HEK293 (cell line): ENCODE measurements around the gene ZNF524.
A peak's percentile ranks its signal among the peaks of the same experiment; 100 is the strongest.

Source experiments
- CTCF ChIP-seq: fragments of 450-650 bp; formaldehyde crosslinking; IDR thresholded peaks from 2 replicates; pipeline ENCODE4 v1.5.1; 2016; ENCODE audit warnings: missing biosample characterization, missing genetic modification characterization
- GLIS2 ChIP-seq: fragments of 450-650 bp; formaldehyde crosslinking; IDR thresholded peaks from 2 replicates; pipeline ENCODE4 v1.5.1; 2016; ENCODE audit warnings: missing biosample characterization, missing genetic modification characterization
- HOXD13 ChIP-seq: sonication (generic); formaldehyde crosslinking; IDR thresholded peaks from 2 replicates; pipeline ENCODE4 v1.8.0; 2022; ENCODE audit warnings: missing genetic modification reagents, borderline replicate concordance
- KLF1 ChIP-seq: fragments of 450-650 bp; formaldehyde crosslinking; IDR thresholded peaks from 2 replicates; pipeline ENCODE4 v1.5.1; 2016; ENCODE audit warnings: missing biosample characterization, missing genetic modification characterization
- KLF8 ChIP-seq: fragments of 450-650 bp; formaldehyde crosslinking; IDR thresholded peaks from 2 replicates; pipeline ENCODE4 v1.5.1; 2016; ENCODE audit warnings: missing biosample characterization, missing genetic modification characterization
- SP3 ChIP-seq: fragments of 450-650 bp; formaldehyde crosslinking; IDR thresholded peaks from 2 replicates; pipeline ENCODE4 v1.5.1; 2016; ENCODE audit warnings: missing biosample characterization, missing genetic modification characterization
- YY1 ChIP-seq: fragments of 450-650 bp; formaldehyde crosslinking; IDR thresholded peaks from 2 replicates; pipeline ENCODE4 v1.5.1; 2018; ENCODE audit warnings: missing biosample characterization, missing genetic modification characterization
- YY2 ChIP-seq: fragments of 450-650 bp; formaldehyde crosslinking; IDR thresholded peaks from 2 replicates; pipeline ENCODE4 v1.5.1; 2016; ENCODE audit warnings: missing biosample characterization, missing genetic modification characterization
- ZBTB11 ChIP-seq: fragments of 450-650 bp; formaldehyde crosslinking; conservative IDR thresholded peaks from 2 replicates; pipeline ENCODE4 v1.5.1; 2016; ENCODE audit warnings: low read depth, missing biosample characterization, missing genetic modification characterization
- ZBTB20 ChIP-seq: fragments of 450-650 bp; formaldehyde crosslinking; IDR thresholded peaks from 2 replicates; pipeline ENCODE4 v1.5.1; 2016; ENCODE audit warnings: missing biosample characterization, missing genetic modification characterization
- ZBTB48 ChIP-seq: fragments of 450-650 bp; formaldehyde crosslinking; IDR thresholded peaks from 2 replicates; pipeline ENCODE4 v1.5.1; 2016; ENCODE audit warnings: missing biosample characterization, missing genetic modification characterization
- ZFP69B ChIP-seq: fragments of 450-650 bp; formaldehyde crosslinking; IDR thresholded peaks from 2 replicates; pipeline ENCODE4 v1.5.1; 2016; ENCODE audit warnings: missing biosample characterization, missing genetic modification characterization
- ZNF248 ChIP-seq: fragments of 450-650 bp; formaldehyde crosslinking; IDR thresholded peaks from 2 replicates; pipeline ENCODE4 v1.5.1; 2017; ENCODE audit warnings: missing biosample characterization, missing genetic modification characterization
- ZNF350 ChIP-seq: fragments of 450-650 bp; formaldehyde crosslinking; IDR thresholded peaks from 2 replicates; pipeline ENCODE4 v1.5.0; 2017; ENCODE audit warnings: missing biosample characterization, mild to moderate bottlenecking, missing genetic modification characterization
- ZNF362 ChIP-seq: fragments of 450-650 bp; formaldehyde crosslinking; IDR thresholded peaks from 2 replicates; pipeline ENCODE4 v1.5.1; 2016; ENCODE audit warnings: missing biosample characterization, missing genetic modification characterization
- ZNF398 ChIP-seq: fragments of 450-650 bp; formaldehyde crosslinking; IDR thresholded peaks from 2 replicates; pipeline ENCODE4 v1.5.1; 2017; ENCODE audit warnings: missing biosample characterization, missing genetic modification characterization
- ZNF449 ChIP-seq: fragments of 450-650 bp; formaldehyde crosslinking; IDR thresholded peaks from 2 replicates; pipeline ENCODE4 v1.5.1; 2017; ENCODE audit warnings: missing biosample characterization, mild to moderate bottlenecking, missing genetic modification characterization, moderate library complexity
- ZNF561 ChIP-seq: fragments of 450-650 bp; IDR thresholded peaks from 2 replicates; pipeline ENCODE4 v1.5.1; 2018; ENCODE audit warnings: missing biosample characterization, missing genetic modification characterization, borderline replicate concordance
- ZNF580 ChIP-seq: fragments of 450-650 bp; formaldehyde crosslinking; IDR thresholded peaks from 2 replicates; pipeline ENCODE4 v1.5.1; 2016; ENCODE audit warnings: missing biosample characterization, missing genetic modification characterization
- ZNF610 ChIP-seq: fragments of 450-650 bp; formaldehyde crosslinking; IDR thresholded peaks from 2 replicates; pipeline ENCODE4 v1.5.1; 2016; ENCODE audit warnings: missing biosample characterization, missing genetic modification characterization, borderline replicate concordance
- ZNF639 ChIP-seq: fragments of 450-650 bp; formaldehyde crosslinking; IDR thresholded peaks from 2 replicates; pipeline ENCODE4 v1.5.1; 2016; ENCODE audit warnings: missing biosample characterization, missing genetic modification characterization
- ZNF670 ChIP-seq: fragments of 450-650 bp; formaldehyde crosslinking; IDR thresholded peaks from 2 replicates; pipeline ENCODE4 v1.5.1; 2016; ENCODE audit warnings: missing biosample characterization, missing genetic modification characterization, low read depth
- ZNF843 ChIP-seq: fragments of 450-650 bp; formaldehyde crosslinking; IDR thresholded peaks from 2 replicates; pipeline ENCODE4 v1.5.1; 2016; ENCODE audit warnings: missing biosample characterization, missing genetic modification characterization
- ZSCAN5A ChIP-seq: fragments of 450-650 bp; formaldehyde crosslinking; IDR thresholded peaks from 2 replicates; pipeline ENCODE4 v1.5.1; 2016; ENCODE audit warnings: missing biosample characterization, missing genetic modification characterization

ZNF524 gene

GRCh38 chr19:55638864-55639359 lies 38.8 kb downstream of the ZNF524 start (continued):
- TF ChIP-seq ZBTB11 (tag by site-specific recombination) (peak; percentile 76), ZNF398 (tag by site-specific recombination) (no peak), ZFP69B (tag by site-specific recombination) (peak; percentile 60; the same call in 1 of the 2 replicates), HOXD13 (CRISPR knock-in tag) (no peak), ZNF248 (tag by site-specific recombination) (0 out of 2 replicates have a peak, but pooled peaks have one; percentile 22), ZNF362 (peak; percentile 80), ZNF843 (tag by site-specific recombination) (0 out of 2 replicates have a peak, but pooled peaks have one; percentile 45), ZNF350 (tag by site-specific recombination) (no peak), ZNF580 (tag by site-specific recombination) (peak; percentile 76; the same call in 1 of the 2 replicates), KLF1 (tag by site-specific recombination) (0 out of 2 replicates have a peak, but pooled peaks have one; percentile 9), YY1 (tag by site-specific recombination) (peak; percentile 53; the same call in 1 of the 2 replicates), ZNF639 (0 out of 2 replicates have a peak, but pooled peaks have one; percentile 25), ZNF610 (tag by site-specific recombination) (peak; percentile 42; the same call in 1 of the 2 replicates), YY2 (peak; percentile 85), ZNF670 (tag by site-specific recombination) (no peak), ZNF449 (no peak), ZNF561 (0 out of 2 replicates have a peak, but pooled peaks have one; percentile 48), GLIS2 (tag by site-specific recombination) (no peak), ZBTB48 (tag by site-specific recombination) (peak; percentile 46; the same call in 1 of the 2 replicates), ZBTB20 (tag by site-specific recombination) (peak; percentile 73; the same call in 1 of the 2 replicates), SP3 (tag by site-specific recombination) (0 out of 2 replicates have a peak, but pooled peaks have one; percentile 22), KLF8 (0 out of 2 replicates have a peak, but pooled peaks have one; percentile 37), CTCF (tag by site-specific recombination) (peak; percentile 88), ZSCAN5A (tag by site-specific recombination) (no peak)
